PC-9 (cell line): Measurements from ENCODE around the gene CD96. TPM values are rescaled to one million over a fixed set of nuclear protein-coding genes. Genes with fewer than 3 reads are reported as not detected.

Source experiments
- BruUV-seq: library from RNA; stranded (reverse); fragments of 400-500 nt; replicated peaks from 2 replicates; lab custom pipeline; 2021; lab: Mats Ljungman, UMichigan
- CTCF ChIA-PET: fragments of 300-600 bp; sonication (Branson Sonifier 250); formaldehyde crosslinking; loops from one replicate; lab custom pipeline; 2022; ENCODE audit warnings: antibody characterized with exemption; lab: Charles Lee
- POLR2A ChIA-PET: fragments of 300-600 bp; sonication (Branson Sonifier 250); formaldehyde crosslinking; loops from one replicate; lab custom pipeline; 2022; ENCODE audit warnings: antibody characterized with exemption; ENCODE audit not compliant: unreplicated experiment; lab: Charles Lee
- DNase-seq, 2 experiments: peaks; one replicate each; pipeline versions ENCODE4 v3.0.0 to v3.0.0-alpha.2; 2015 to 2022; ENCODE audit warnings: mixed read lengths in 1 of 2
- H2AFZ ChIP-seq: fragments of 200-600 bp; sonication (generic); 2 replicates; pipeline ENCODE4 v1.8.1; 2017; ENCODE audit warnings: antibody characterized with exemption
- H3F3A ChIP-seq: fragments of 200-600 bp; sonication (generic); 2 replicates; pipeline ENCODE4 v1.8.1; 2017; ENCODE audit warnings: antibody characterized with exemption, mild to moderate bottlenecking, low read depth; ENCODE audit not compliant: insufficient read depth
- H3K27ac ChIP-seq: fragments of 200-600 bp; sonication (generic); 2 replicates; pipeline ENCODE4 v1.6.1; 2016; ENCODE audit warnings: mixed run types
- H3K27me3 ChIP-seq: fragments of 200-600 bp; sonication (generic); 2 replicates; pipeline ENCODE4 v1.6.1; 2016; ENCODE audit warnings: low read depth, mixed run types; ENCODE audit not compliant: insufficient read depth
- H3K36me3 ChIP-seq: fragments of 200-600 bp; sonication (generic); 2 replicates; pipeline ENCODE4 v1.6.1; 2016; ENCODE audit warnings: low read depth, mixed run types
- H3K4me1 ChIP-seq: fragments of 200-600 bp; sonication (generic); replicated peaks from 2 replicates; pipeline ENCODE4 v1.6.1; 2016; ENCODE audit warnings: mixed run types; ENCODE audit not compliant: insufficient read depth
- H3K4me2 ChIP-seq: fragments of 200-600 bp; sonication (generic); 2 replicates; pipeline ENCODE4 v1.6.1; 2017; ENCODE audit warnings: mixed run types
- H3K4me3 ChIP-seq: fragments of 200-600 bp; sonication (generic); 2 replicates; pipeline ENCODE4 v1.6.1; 2016; ENCODE audit warnings: mixed run types
- H3K79me2 ChIP-seq: fragments of 200-600 bp; sonication (generic); 2 replicates; pipeline ENCODE4 v1.6.1; 2017; ENCODE audit warnings: low read depth, mixed run types
- H3K9me2 ChIP-seq: fragments of 200-600 bp; sonication (generic); 2 replicates; pipeline ENCODE4 v1.8.1; 2017; ENCODE audit warnings: mild to moderate bottlenecking; ENCODE audit not compliant: insufficient read depth
- H3K9me3 ChIP-seq: fragments of 200-600 bp; sonication (generic); 2 replicates; pipeline ENCODE4 v1.8.1; 2016; ENCODE audit warnings: low read depth; ENCODE audit not compliant: insufficient read depth
- H4K20me1 ChIP-seq: fragments of 200-600 bp; sonication (generic); 2 replicates; pipeline ENCODE4 v1.8.1; 2017; ENCODE audit not compliant: insufficient read depth
- CTCF ChIP-seq: fragments of 200-600 bp; sonication (generic); conservative IDR thresholded peaks from 2 replicates; pipeline ENCODE4 v1.6.1; 2017; ENCODE audit warnings: mixed run types, antibody characterized with exemption, mild to moderate bottlenecking, moderate library complexity
- EZH2 ChIP-seq: fragments of 200-600 bp; sonication (generic); IDR thresholded peaks from 2 replicates; pipeline ENCODE4 v1.8.0; 2017; ENCODE audit warnings: antibody characterized with exemption, low read depth
- intact Hi-C: fragments of 100-400 bp; cut with micrococcal nuclease; formaldehyde crosslinking; loops from one replicate; pipeline ENCODE4 v1.10.0; 2022; ENCODE audit not compliant: unreplicated experiment
- total RNA-seq: library from RNA; stranded (reverse); gene quantifications from 2 replicates; pipeline ENCODE4 v1.2.3, GENCODE V29; 2021

CD96 gene
- total RNA-seq, 1 experiment from 2014 or later, result 0.11 TPM

- Histone ChIP-seq H3K4me1 (no peaks in the 10 kb centered on the region), H3F3A (no peaks in the 10 kb centered on the region), H2AFZ (no peak overlapping the region), H3K4me2 (no peak overlapping the region), H4K20me1 (no peaks in the 10 kb centered on the region), H3K9me2 (no peaks in the 10 kb centered on the region; the same call in 1 of the 2 replicates), H3K79me2 (no peaks in the 10 kb centered on the region), H3K4me3 (no peak overlapping the region), H3K27me3 (no peaks in the 10 kb centered on the region), H3K9me3 (no peaks in the 10 kb centered on the region), H3K27ac (no peak overlapping the region), H3K36me3 (no peaks in the 10 kb centered on the region)
- no peak for DNase-seq
- CTCF ChIA-PET, result no interaction called here
- TF ChIP-seq EZH2, result no peak
- TF ChIP-seq CTCF, result no peak
- intact Hi-C loops, result no loop called here
- BruUV-seq, result no TSS peak
- POLR2A ChIA-PET, result no interaction called here
Measured at GRCh38 chr3:111636366-111636885, 94.4 kb downstream of the CD96 start.

GRCh38 chr3:111639316-111639715 is 97.3 kb downstream of the CD96 start:
- CTCF ChIA-PET, result no interaction called here

GRCh38 chr3:111648991-111649579 is 107.1 kb downstream of the CD96 start:
- CTCF ChIA-PET, result no interaction called here

More at GRCh38 chr3:111639316-111639715, 97.3 kb downstream of the CD96 start:
- no peaks in the 10 kb centered on the region; the same call in 1 of the 2 replicates for H3K9me2 ChIP-seq
- intact Hi-C loops, result no loop called here
- H3K27ac ChIP-seq, result no peak overlapping the region
- H3F3A ChIP-seq, result no peaks in the 10 kb centered on the region
- no peak for DNase-seq
- H3K9me3 ChIP-seq, result peaks cover 8% of the 10 kb centered on the region; the same call in 1 of the 2 replicates
- H3K4me1 ChIP-seq, result no peaks in the 10 kb centered on the region
- TF ChIP-seq EZH2, result no peak
- no peak for TF ChIP-seq CTCF
- H3K4me2 ChIP-seq, result no peak overlapping the region
- H4K20me1 ChIP-seq, result no peaks in the 10 kb centered on the region
- no peaks in the 10 kb centered on the region for H3K27me3 ChIP-seq
- BruUV-seq, result no TSS peak
- POLR2A ChIA-PET, result no interaction called here
- no peaks in the 10 kb centered on the region for H3K79me2 ChIP-seq
- no peak overlapping the region for H3K4me3 ChIP-seq
- no peaks in the 10 kb centered on the region for H3K36me3 ChIP-seq
- no peak overlapping the region; the same call in 1 of the 2 replicates for H2AFZ ChIP-seq

More at GRCh38 chr3:111648991-111649579, 107.1 kb downstream of the CD96 start:
- H3K9me3 ChIP-seq, result 0 out of 2 replicates have a peak, but pooled peaks cover 1% of the 10 kb centered on the region
- H3K4me2 ChIP-seq, result no peak overlapping the region
- no peaks in the 10 kb centered on the region for H4K20me1 ChIP-seq
- no peak for DNase-seq
- intact Hi-C loops, result no loop called here
- no peaks in the 10 kb centered on the region for H3K36me3 ChIP-seq
- TF ChIP-seq EZH2, result no peak
- no peak for TF ChIP-seq CTCF
- H3K27me3 ChIP-seq, result no peaks in the 10 kb centered on the region
- H3K4me1 ChIP-seq, result no peaks in the 10 kb centered on the region
- no peak overlapping the region; the same call in 1 of the 2 replicates for H2AFZ ChIP-seq
- no peaks in the 10 kb centered on the region for H3K79me2 ChIP-seq
- H3K9me2 ChIP-seq, result 0 out of 2 replicates have a peak, but pooled peaks cover 4% of the 10 kb centered on the region
- POLR2A ChIA-PET, result no interaction called here
- no peak overlapping the region for H3K27ac ChIP-seq
- no TSS peak for BruUV-seq
- H3F3A ChIP-seq, result no peaks in the 10 kb centered on the region
- no peak overlapping the region for H3K4me3 ChIP-seq
